Endodermal cell (in vitro differentiated cells): ENCODE measurements around the gene CBR1. TPM values are rescaled to one million over a fixed set of nuclear protein-coding genes. Genes with fewer than 3 reads are reported as not detected.
"Not testable (repeated sequence)": the region's sequence is repeated elsewhere in the genome, so short reads cannot be mapped to it uniquely, and the experiment has no call there.

Experiments used
- DNase-seq: peaks from one replicate; pipeline ENCODE4 v3.0.0-alpha.2; 2017
- H3K27ac ChIP-seq: 2 replicates; pipeline ENCODE4 v1.5.1; 2013; ENCODE audit warnings: mild to moderate bottlenecking, low read depth, low read length, moderate library complexity
- H3K27me3 ChIP-seq: 2 replicates; pipeline ENCODE4 v1.6.1; 2013; ENCODE audit warnings: mild to moderate bottlenecking, low read length, moderate library complexity; ENCODE audit not compliant: insufficient read depth, control insufficient read depth, poor library complexity, severe bottlenecking
- H3K36me3 ChIP-seq: 2 replicates; pipeline ENCODE4 v1.7.0; 2013; ENCODE audit warnings: mild to moderate bottlenecking, low read length, moderate library complexity; ENCODE audit not compliant: control insufficient read depth, insufficient read depth
- H3K4me1 ChIP-seq: one replicate; pipeline ENCODE4 v1.7.0; 2013; ENCODE audit warnings: low read length; ENCODE audit not compliant: control insufficient read depth, insufficient read depth
- H3K4me3 ChIP-seq: 2 replicates; pipeline ENCODE4 v1.5.1; 2013; ENCODE audit warnings: mild to moderate bottlenecking, low read length, moderate library complexity
- H3K9ac ChIP-seq: 2 replicates; pipeline ENCODE4 v1.6.1; 2013; ENCODE audit warnings: mild to moderate bottlenecking, low read length, moderate library complexity; ENCODE audit not compliant: poor library complexity, severe bottlenecking; ENCODE audit errors: extremely low read depth
- H3K9me3 ChIP-seq: 2 replicates; pipeline ENCODE4 v1.6.1; 2013; ENCODE audit warnings: mild to moderate bottlenecking, low read length, moderate library complexity; ENCODE audit not compliant: control insufficient read depth
- H3K27ac Mint-ChIP-seq: 2 replicates; pipeline ENCODE4 v1.8.0; 2020; ENCODE audit warnings: mixed read lengths
- H3K27me3 Mint-ChIP-seq: 2 replicates; pipeline ENCODE4 v1.8.0; 2021; ENCODE audit warnings: mild to moderate bottlenecking, mixed read lengths; ENCODE audit not compliant: insufficient read depth
- H3K36me3 Mint-ChIP-seq: 2 replicates; pipeline ENCODE4 v1.8.0; 2020; ENCODE audit warnings: low read depth, mixed read lengths
- H3K4me1 Mint-ChIP-seq: 2 replicates; pipeline ENCODE4 v1.8.0; 2020; ENCODE audit warnings: mixed read lengths
- H3K4me3 Mint-ChIP-seq: 2 replicates; pipeline ENCODE4 v1.8.0; 2020; ENCODE audit warnings: mild to moderate bottlenecking, moderate library complexity, mixed read lengths
- H3K9me3 Mint-ChIP-seq: 2 replicates; pipeline ENCODE4 v1.8.0; 2020; ENCODE audit warnings: mild to moderate bottlenecking, mixed read lengths
- WGBS, 2 experiments: methylation state at CpG; one replicate each; pipeline versions ENCODE4 v1.1.5 to v1.1.7; 2013; ENCODE audit warnings: missing lambda C conversion rate in 2 of 2, mixed read lengths in 1 of 2; ENCODE audit not compliant: insufficient coverage in 1 of 2, insufficient read length in 1 of 2; 5-methylcytosine and 5-hydroxymethylcytosine counted together
- total RNA-seq, 2 donors: library from RNA; stranded (reverse); fragmentation: NEBNext Ultra II Directional in 1 of 2; extraction: Animal tissue kit (Norgen Biotek cat#: 25700) in 1 of 2; gene quantifications; 2 replicates in 1 of 2; 3 replicates in 1 of 2; pipeline ENCODE4 v1.2.1, GENCODE V29; 2021
- TF ChIP-seq, protein P1 (sequence below): fragments of 200-600 bp; sonication (generic); conservative IDR thresholded peaks from 2 replicates; pipeline ENCODE4 v1.5.0; 2021; ENCODE audit warnings: antibody characterized with exemption, mild to moderate bottlenecking

The CBR1 gene
- total RNA-seq, 2 donors from 2014 or later, result 0.40 to 15.1 TPM

DNA sequence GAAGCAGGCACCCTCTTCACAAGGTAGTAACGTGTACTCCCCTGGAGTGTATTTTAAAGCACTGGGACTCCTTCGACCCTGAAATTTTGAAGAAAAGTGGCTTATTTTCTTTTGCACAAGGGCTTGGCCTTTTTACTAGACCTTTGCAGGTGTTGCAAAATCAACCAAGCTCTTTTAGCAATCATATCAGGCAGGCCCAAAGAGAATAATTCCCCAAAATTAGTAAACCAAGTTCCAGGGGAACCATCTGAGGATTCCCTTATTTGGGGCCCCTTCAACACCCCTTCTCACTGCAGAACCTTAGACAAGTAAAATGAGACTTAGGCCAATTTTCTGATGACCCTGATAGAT, 28.3 kb downstream of the CBR1 start:
- no peak overlapping the region for H3K9ac ChIP-seq
- peaks cover 91% of the 10 kb centered on the region for H3K9me3 Mint-ChIP-seq
- TF ChIP-seq, protein P1, sequence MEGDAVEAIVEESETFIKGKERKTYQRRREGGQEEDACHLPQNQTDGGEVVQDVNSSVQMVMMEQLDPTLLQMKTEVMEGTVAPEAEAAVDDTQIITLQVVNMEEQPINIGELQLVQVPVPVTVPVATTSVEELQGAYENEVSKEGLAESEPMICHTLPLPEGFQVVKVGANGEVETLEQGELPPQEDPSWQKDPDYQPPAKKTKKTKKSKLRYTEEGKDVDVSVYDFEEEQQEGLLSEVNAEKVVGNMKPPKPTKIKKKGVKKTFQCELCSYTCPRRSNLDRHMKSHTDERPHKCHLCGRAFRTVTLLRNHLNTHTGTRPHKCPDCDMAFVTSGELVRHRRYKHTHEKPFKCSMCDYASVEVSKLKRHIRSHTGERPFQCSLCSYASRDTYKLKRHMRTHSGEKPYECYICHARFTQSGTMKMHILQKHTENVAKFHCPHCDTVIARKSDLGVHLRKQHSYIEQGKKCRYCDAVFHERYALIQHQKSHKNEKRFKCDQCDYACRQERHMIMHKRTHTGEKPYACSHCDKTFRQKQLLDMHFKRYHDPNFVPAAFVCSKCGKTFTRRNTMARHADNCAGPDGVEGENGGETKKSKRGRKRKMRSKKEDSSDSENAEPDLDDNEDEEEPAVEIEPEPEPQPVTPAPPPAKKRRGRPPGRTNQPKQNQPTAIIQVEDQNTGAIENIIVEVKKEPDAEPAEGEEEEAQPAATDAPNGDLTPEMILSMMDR, result no peak
- H3K27ac Mint-ChIP-seq, result no peak overlapping the region
- no peak for DNase-seq
- no peak overlapping the region for H3K4me3 Mint-ChIP-seq
- H3K27ac ChIP-seq, result no peak overlapping the region
- H3K9me3 ChIP-seq, result peaks cover 54% of the 10 kb centered on the region
- no peak overlapping the region for H3K4me3 ChIP-seq
- H3K4me1 ChIP-seq, result peaks cover 6% of the 10 kb centered on the region
- no peaks in the 10 kb centered on the region for H3K36me3 ChIP-seq
- peaks cover 2% of the 10 kb centered on the region for H3K27me3 Mint-ChIP-seq
- H3K36me3 Mint-ChIP-seq, result peaks cover 11% of the 10 kb centered on the region
- peaks cover 8% of the 10 kb centered on the region for H3K4me1 Mint-ChIP-seq
- 64 to 92% methylated on average over 2 of the region's 2 CpGs for WGBS, 2 experiments
- H3K27me3 ChIP-seq, result no peaks in the 10 kb centered on the region

DNA sequence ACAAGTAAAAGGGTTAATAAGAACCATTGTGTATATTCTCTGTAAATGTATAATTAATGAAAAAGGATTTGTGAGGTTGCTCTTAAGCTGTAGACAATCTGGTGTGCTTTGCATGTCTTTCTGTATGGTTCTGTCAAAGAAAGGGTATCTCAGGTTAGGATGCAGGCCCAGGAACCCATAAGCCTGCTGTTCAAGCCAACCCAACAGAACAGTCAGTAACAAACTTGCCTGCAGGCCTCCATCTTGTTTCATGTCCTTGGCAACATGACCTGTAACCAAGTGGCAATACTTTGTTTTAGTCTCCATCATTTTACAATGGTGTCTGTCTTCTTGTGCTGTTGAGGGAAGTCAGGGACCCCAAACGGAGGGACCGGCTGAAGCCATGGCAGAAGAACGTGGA, 29.2 kb downstream of the CBR1 start:
- Histone ChIP-seq H3K36me3 (no peaks in the 10 kb centered on the region), H3K27ac (no peak overlapping the region), H3K9ac (no peak overlapping the region), H3K9me3 (peaks cover 51% of the 10 kb centered on the region), H3K4me1 (peaks cover 6% of the 10 kb centered on the region), H3K4me3 (no peak overlapping the region), H3K27me3 (no peaks in the 10 kb centered on the region)
- TF ChIP-seq, protein P1, result no peak
- H3K9me3 Mint-ChIP-seq, result peaks cover 91% of the 10 kb centered on the region
- peaks cover 8% of the 10 kb centered on the region for H3K4me1 Mint-ChIP-seq
- no peak overlapping the region for H3K4me3 Mint-ChIP-seq
- H3K27me3 Mint-ChIP-seq, result no peaks in the 10 kb centered on the region
- peaks cover 5% of the 10 kb centered on the region for H3K36me3 Mint-ChIP-seq
- WGBS, 2 experiments, result 88% methylated on average over 3 of the region's 3 CpGs; no CpG with 5 or more reads in 1 of the 2 experiments
- H3K27ac Mint-ChIP-seq, result no peak overlapping the region
- DNase-seq, result no peak

DNA sequence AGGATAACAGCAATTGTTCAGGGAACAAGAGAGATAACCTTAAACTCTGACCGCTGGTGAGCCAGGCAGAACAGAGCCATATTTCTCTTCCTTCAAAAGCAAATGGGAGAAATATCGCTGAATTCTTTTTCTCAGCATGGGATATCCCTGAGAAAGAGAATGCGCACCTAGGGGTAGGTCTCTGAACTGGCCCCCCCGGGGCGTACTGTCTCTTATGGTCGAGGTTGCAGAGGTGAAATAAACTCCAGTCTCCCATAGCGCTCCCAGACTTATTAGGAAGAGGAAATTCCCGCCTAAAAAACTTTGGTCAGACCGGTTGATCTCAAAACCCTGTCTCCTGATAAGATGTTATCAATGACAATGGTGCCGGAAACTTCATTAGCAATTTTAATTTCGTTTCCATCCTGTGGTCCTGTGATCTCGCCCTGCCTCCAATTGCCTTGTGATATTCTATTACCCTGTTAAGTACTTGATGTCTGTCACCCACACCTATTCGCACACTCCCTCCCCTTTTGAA, 29.9 kb downstream of the CBR1 start:
- 34% methylated on average over 7 to 12 of the region's 13 CpGs for WGBS, 2 experiments
- not testable (repeated sequence) for H3K9ac ChIP-seq, H3K27ac ChIP-seq, H3K4me1 ChIP-seq, H3K27me3 Mint-ChIP-seq, H3K27ac Mint-ChIP-seq, H3K4me1 Mint-ChIP-seq, H3K36me3 ChIP-seq, H3K4me3 ChIP-seq, H3K4me3 Mint-ChIP-seq, H3K27me3 ChIP-seq, DNase-seq, H3K36me3 Mint-ChIP-seq
- H3K9me3 ChIP-seq, result peaks cover 44% of the 10 kb centered on the region
- peaks cover 91% of the 10 kb centered on the region for H3K9me3 Mint-ChIP-seq
